Calu3 (cell line): ENCODE measurements around the gene GOLM1. TPM values are rescaled to one million over a fixed set of nuclear protein-coding genes. Genes with fewer than 3 reads are reported as not detected.
"Not testable (repeated sequence)": the region's sequence is repeated elsewhere in the genome, so short reads cannot be mapped to it uniquely, and the experiment has no call there.

ENCODE experiments used
- Bru-seq: library from RNA; stranded (reverse); fragments of 400-500 nt; gene quantifications from one replicate; lab custom pipeline; 2021; lab: Mats Ljungman, UMichigan
- BruChase-seq, 2 experiments: library from RNA; stranded (reverse); fragments of 400-500 nt; gene quantifications; one replicate each; lab custom pipeline; 2021; lab: Mats Ljungman, UMichigan
- BruUV-seq: library from RNA; stranded (reverse); fragments of 400-500 nt; replicated peaks from 2 replicates; lab custom pipeline; 2021; lab: Mats Ljungman, UMichigan
- CTCF ChIA-PET: fragments of 300-600 bp; sonication (Branson Sonifier 250); formaldehyde crosslinking; loops from one replicate; lab custom pipeline; 2022; ENCODE audit warnings: antibody characterized with exemption; lab: Charles Lee
- DNase-seq: peaks from one replicate; pipeline ENCODE4 v3.0.0; 2022
- H3K27ac Mint-ChIP-seq: one replicate; pipeline ENCODE4 v1.8.0; 2022; ENCODE audit warnings: mixed read lengths; ENCODE audit not compliant: unreplicated experiment
- H3K27me3 Mint-ChIP-seq: one replicate; pipeline ENCODE4 v1.8.0; 2022; ENCODE audit warnings: mixed read lengths; ENCODE audit not compliant: unreplicated experiment
- H3K36me3 Mint-ChIP-seq: one replicate; pipeline ENCODE4 v1.8.0; 2022; ENCODE audit warnings: mild to moderate bottlenecking, moderate library complexity, mixed read lengths; ENCODE audit not compliant: insufficient read depth, unreplicated experiment
- H3K4me1 Mint-ChIP-seq: one replicate; pipeline ENCODE4 v1.8.0; 2022; ENCODE audit warnings: mild to moderate bottlenecking, low read depth, mixed read lengths; ENCODE audit not compliant: unreplicated experiment
- H3K4me3 Mint-ChIP-seq: one replicate; pipeline ENCODE4 v1.8.0; 2022; ENCODE audit warnings: mild to moderate bottlenecking, low read depth, moderate library complexity, mixed read lengths; ENCODE audit not compliant: unreplicated experiment
- H3K9me3 Mint-ChIP-seq: one replicate; pipeline ENCODE4 v1.8.0; 2022; ENCODE audit warnings: low read depth, mixed read lengths; ENCODE audit not compliant: unreplicated experiment
- intact Hi-C: fragments of 100-400 bp; cut with micrococcal nuclease; formaldehyde crosslinking; loops from one replicate; pipeline ENCODE4 v1.10.0; 2022; ENCODE audit not compliant: unreplicated experiment
- long read RNA-seq: library from polyadenylated mRNA; stranded (forward); transcript quantifications from one replicate; pipeline ENCODE4 v2.0.0, GENCODE V29; 2022
- total RNA-seq: library from RNA; stranded (reverse); gene quantifications from 2 replicates; pipeline ENCODE4 v1.2.3, GENCODE V29; 2022
- TF ChIP-seq, protein P1 (sequence below): fragments of 200-600 bp; IDR thresholded peaks from one replicate; pipeline ENCODE4 v1.8.0; 2022; ENCODE audit warnings: antibody characterized with exemption; ENCODE audit not compliant: unreplicated experiment

GOLM1 gene
- total RNA-seq, result 177 and 237 TPM in 2 replicates
- percentile 88 among the genes with signal in this experiment for Bru-seq, nascent RNA
- BruChase-seq, experiment 1, labeled RNA remaining after a 6-hour chase, result percentile 91 among the genes with signal in this experiment
- percentile 80 among the genes with signal in this experiment for BruChase-seq, experiment 2, labeled RNA remaining after a 2-hour chase
- long read RNA-seq, transcript GOLM1-202 (10 exons, 3,022 nt), result minor isoform, 26 of 517 reads
- long read RNA-seq, transcript GOLM1-203 (10 exons, 3,046 nt), result major isoform, 368 of 517 reads
- long read RNA-seq, partial matches to known transcripts, result 58 of 517 reads
- long read RNA-seq, other reads (novel, unspliced or antisense), result 65 of 517 reads

DNA sequence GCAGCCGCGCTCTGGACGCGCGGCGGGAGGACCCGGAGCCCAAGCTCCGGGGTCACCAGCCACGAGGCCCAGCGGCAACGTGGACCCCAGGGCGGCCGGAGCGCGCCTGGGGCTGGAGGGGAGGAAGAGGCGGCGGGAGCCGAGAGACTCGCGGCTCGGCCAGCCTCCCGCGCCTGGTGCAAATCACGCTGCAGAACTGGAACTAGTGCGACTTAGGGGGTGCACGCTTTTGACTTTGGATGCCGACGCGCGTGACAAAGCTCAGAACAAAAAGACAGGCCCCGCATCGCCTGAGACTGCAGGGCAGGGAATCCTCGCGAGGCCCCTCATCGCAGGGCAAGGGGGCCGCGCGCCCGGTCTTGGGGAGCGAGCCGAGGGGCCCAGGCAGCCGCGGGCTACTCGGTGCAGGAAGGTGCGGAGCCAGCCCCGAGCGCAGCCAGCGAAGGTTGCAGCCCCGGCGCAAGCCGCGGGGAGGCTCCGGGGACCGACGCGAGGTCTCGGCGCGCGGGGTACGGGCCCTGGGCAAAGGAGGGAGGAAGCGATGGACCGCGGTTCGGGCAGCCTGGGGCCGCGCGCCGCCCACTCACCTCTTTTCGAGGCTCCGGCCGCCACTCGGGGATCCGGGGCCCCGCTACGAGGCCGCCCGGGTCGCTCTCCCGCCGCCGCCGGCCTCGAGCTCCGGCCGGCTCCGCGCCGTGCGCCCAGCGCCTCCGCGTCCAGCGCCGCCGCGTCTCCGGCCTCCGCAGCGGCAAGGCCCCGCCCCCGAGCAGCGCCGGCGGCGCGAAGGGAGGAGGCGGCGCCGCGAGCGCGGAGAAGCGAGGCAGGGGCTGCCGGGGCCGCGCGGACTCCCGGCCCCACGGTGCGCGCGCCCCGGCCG lies at the start of gene GOLM1:
Gene GOLM1 (minus strand): TSS at position 735 of the 877 bp plus-strand sequence. CDS start 20,238 bp downstream, outside the sequence.
- Mint-ChIP-seq H3K27me3 (no peaks in the 10 kb centered on the region), H3K4me1 (peaks cover 15% of the 10 kb centered on the region), H3K36me3 (peaks cover 25% of the 10 kb centered on the region), H3K9me3 (no peaks in the 10 kb centered on the region), H3K27ac (peak within 1 kb of the TSS; percentile 74), H3K4me3 (peak within 1 kb of the TSS; percentile 78)
- CTCF ChIA-PET, result interaction anchor here (1.2 to 1.7 kb wide), 4 partner anchors 15 to 88 kb away, joined by 3 to 7 read pairs (median 4); no protein-coding TSS in a partner anchor
- BruUV-seq, result no TSS peak
- TF ChIP-seq, protein P1, sequence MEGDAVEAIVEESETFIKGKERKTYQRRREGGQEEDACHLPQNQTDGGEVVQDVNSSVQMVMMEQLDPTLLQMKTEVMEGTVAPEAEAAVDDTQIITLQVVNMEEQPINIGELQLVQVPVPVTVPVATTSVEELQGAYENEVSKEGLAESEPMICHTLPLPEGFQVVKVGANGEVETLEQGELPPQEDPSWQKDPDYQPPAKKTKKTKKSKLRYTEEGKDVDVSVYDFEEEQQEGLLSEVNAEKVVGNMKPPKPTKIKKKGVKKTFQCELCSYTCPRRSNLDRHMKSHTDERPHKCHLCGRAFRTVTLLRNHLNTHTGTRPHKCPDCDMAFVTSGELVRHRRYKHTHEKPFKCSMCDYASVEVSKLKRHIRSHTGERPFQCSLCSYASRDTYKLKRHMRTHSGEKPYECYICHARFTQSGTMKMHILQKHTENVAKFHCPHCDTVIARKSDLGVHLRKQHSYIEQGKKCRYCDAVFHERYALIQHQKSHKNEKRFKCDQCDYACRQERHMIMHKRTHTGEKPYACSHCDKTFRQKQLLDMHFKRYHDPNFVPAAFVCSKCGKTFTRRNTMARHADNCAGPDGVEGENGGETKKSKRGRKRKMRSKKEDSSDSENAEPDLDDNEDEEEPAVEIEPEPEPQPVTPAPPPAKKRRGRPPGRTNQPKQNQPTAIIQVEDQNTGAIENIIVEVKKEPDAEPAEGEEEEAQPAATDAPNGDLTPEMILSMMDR, result no peak
- DNase-seq, result peak; percentile 66
- intact Hi-C loops, result loop anchor here (10.0 kb wide), 1 partner anchor 106 kb away; no protein-coding TSS in a partner anchor

DNA sequence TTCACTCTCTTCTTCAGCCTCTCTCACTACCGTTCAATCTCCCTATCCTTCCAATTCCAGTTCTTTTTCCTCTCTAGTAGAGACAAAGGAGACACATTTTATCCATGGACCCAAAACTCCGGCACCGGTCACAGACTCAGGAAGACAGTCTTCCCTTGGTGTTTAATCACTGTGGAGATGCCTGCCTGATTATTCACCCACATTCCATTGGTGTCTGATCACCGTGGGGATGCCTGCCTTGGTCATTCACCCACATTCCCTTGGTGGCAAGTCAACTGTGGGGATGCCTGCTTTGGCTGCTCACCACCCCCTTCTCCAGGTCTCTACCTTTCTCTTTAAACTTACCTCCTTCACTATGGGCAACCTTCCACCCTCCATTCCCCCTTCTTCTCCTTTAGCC lies 47.3 kb upstream of the GOLM1 start:
- H3K27me3 Mint-ChIP-seq, H3K27ac Mint-ChIP-seq, intact Hi-C loops, DNase-seq, BruUV-seq, CTCF ChIA-PET, H3K4me3 Mint-ChIP-seq, H3K36me3 Mint-ChIP-seq: not testable (repeated sequence)
- Mint-ChIP-seq H3K9me3 (peaks cover 17% of the 10 kb centered on the region), H3K4me1 (peaks cover 19% of the 10 kb centered on the region)

DNA sequence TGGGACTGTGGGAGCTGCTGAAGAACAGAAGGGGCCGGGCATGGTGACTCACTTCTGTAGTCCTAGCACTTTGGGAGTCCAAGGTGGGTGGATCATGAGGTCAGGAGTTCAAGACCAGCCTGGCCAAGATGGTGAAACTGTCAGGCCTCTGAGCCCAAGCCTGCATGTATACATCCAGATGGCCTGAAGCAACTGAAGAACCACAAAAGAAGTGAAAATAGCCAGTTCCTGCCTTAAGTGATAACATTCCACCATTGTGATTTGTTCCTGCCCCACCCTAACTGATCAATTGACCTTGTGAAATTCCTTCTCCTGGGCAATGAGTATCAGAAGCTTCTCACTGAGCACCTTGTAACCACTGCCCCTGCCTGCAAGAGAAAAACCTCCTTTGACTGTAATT lies 46.6 kb upstream of the GOLM1 start:
- DNase-seq, CTCF ChIA-PET: not testable (repeated sequence)

GRCh38 chr9:86142973-86143372 lies 43.6 kb upstream of the GOLM1 start:
- Mint-ChIP-seq H3K9me3 (peaks cover 14% of the 10 kb centered on the region), H3K27ac (no peak overlapping the region), H3K36me3 (no peaks in the 10 kb centered on the region), H3K4me1 (peaks cover 12% of the 10 kb centered on the region), H3K27me3 (no peaks in the 10 kb centered on the region), H3K4me3 (no peak overlapping the region)
- no TSS peak for BruUV-seq
- CTCF ChIA-PET, result interaction anchor here (0.6 kb wide), 1 partner anchor 9 kb away, joined by 3 read pairs; no protein-coding TSS in a partner anchor
- DNase-seq, result no peak
- TF ChIP-seq, protein P1, result no peak
- intact Hi-C loops, result no loop called here

More for the DNA sequence above, 46.6 kb upstream of the GOLM1 start:
- H3K36me3 Mint-ChIP-seq, H3K27me3 Mint-ChIP-seq, intact Hi-C loops, H3K4me3 Mint-ChIP-seq, BruUV-seq, H3K27ac Mint-ChIP-seq: not testable (repeated sequence)
- H3K4me1 Mint-ChIP-seq, result peaks cover 19% of the 10 kb centered on the region
- H3K9me3 Mint-ChIP-seq, result peaks cover 17% of the 10 kb centered on the region

DNA sequence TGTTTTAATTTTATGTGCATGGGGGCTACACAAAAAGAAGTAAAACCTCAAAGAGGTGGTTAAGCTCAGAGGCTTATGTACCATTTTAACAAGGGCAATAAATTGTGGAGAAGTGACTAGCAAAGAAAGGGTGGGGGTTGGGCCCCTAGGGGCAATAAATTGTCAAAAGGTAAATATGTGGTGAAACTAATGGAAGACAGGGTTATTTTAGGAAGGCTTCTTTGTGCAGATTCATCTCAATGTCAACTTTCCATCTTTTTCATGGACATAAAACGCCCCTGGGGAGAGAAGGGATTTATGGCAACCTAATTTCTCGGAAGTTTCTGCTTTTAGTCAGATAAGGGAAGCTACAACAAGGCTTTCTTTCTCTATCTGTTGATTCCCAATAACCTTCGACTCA lies 42.5 kb upstream of the GOLM1 start:
- no peaks in the 10 kb centered on the region for H3K36me3 Mint-ChIP-seq
- H3K4me3 Mint-ChIP-seq, result no peak overlapping the region
- H3K4me1 Mint-ChIP-seq, result peaks cover 6% of the 10 kb centered on the region
- no peaks in the 10 kb centered on the region for H3K27me3 Mint-ChIP-seq
- peaks cover 9% of the 10 kb centered on the region for H3K9me3 Mint-ChIP-seq
- no peak for DNase-seq
- CTCF ChIA-PET, result no interaction called here
- TF ChIP-seq, protein P1, result no peak
- H3K27ac Mint-ChIP-seq, result no peak overlapping the region
- BruUV-seq, result no TSS peak
- intact Hi-C loops, result no loop called here
